Duodenal mucosa (tissue), 2 donors: Measurements from ENCODE around the gene PLA2G4C.

Experiments used
- H3K27ac ChIP-seq: one replicate; pipeline ENCODE4 v1.7.0; 2013; ENCODE audit warnings: low read depth, low read length
- H3K27me3 ChIP-seq, 2 donors: one replicate each; pipeline ENCODE4 v1.7.0; 2013; ENCODE audit warnings: low read length in 2 of 2, control low read depth in 1 of 2; ENCODE audit not compliant: insufficient read depth in 2 of 2, control insufficient read depth in 1 of 2
- H3K36me3 ChIP-seq, 2 donors: one replicate each; pipeline ENCODE4 v1.7.0; 2013; ENCODE audit warnings: low read length in 2 of 2, control low read depth in 1 of 2; ENCODE audit not compliant: insufficient read depth in 2 of 2, control insufficient read depth in 1 of 2
- H3K4me1 ChIP-seq, 2 donors: one replicate each; pipeline ENCODE4 v1.7.0; 2013; ENCODE audit warnings: low read length in 2 of 2, control low read depth in 1 of 2; ENCODE audit not compliant: insufficient read depth in 2 of 2, control insufficient read depth in 1 of 2
- H3K4me3 ChIP-seq, 2 donors: one replicate each; pipeline ENCODE4 v1.7.0; 2013; ENCODE audit warnings: low read length in 2 of 2, low read depth in 1 of 2
- H3K9ac ChIP-seq, 2 donors: one replicate each; pipeline ENCODE4 v1.7.0; 2013; ENCODE audit warnings: low read length in 2 of 2, low read depth in 1 of 2
- H3K9me3 ChIP-seq, 2 donors: one replicate each; pipeline ENCODE4 v1.7.0; 2013; ENCODE audit warnings: low read length in 2 of 2, control low read depth in 1 of 2; ENCODE audit not compliant: control insufficient read depth in 1 of 2

Gene PLA2G4C

GRCh38 chr19:48060381-48060780 lies 50.2 kb downstream of the PLA2G4C start:
- H3K9me3 ChIP-seq, result no peaks in the 10 kb centered on the region
- H3K4me1 ChIP-seq, result no peaks in the 10 kb centered on the region
- H3K36me3 ChIP-seq, result no peaks in the 10 kb centered on the region
- H3K27me3 ChIP-seq, result no peaks in the 10 kb centered on the region
- H3K9ac ChIP-seq, result no peak overlapping the region
- H3K4me3 ChIP-seq, result no peak overlapping the region
- H3K27ac ChIP-seq, result no peak overlapping the region

DNA sequence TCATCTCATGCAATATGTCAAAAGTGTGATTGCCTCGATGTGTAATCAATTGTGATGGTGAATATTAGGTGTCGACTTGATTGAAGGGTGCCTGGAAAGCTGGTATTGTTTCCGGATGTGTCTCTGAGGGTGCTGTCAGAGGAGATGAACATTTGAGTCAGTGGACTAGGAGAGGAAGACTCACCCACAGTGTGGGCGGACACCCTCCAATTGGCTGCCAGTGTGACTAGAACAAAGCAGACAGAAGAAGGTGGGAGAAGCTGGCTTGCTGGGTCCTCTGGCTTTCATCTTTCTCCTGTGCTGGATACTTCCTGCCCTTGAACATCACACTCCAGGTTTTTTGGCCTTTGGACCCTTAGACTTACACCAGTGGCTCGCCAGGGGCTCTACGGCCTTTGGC lies 51.3 kb downstream of the PLA2G4C start:
- Histone ChIP-seq H3K27me3 (no peaks in the 10 kb centered on the region), H3K36me3 (no peaks in the 10 kb centered on the region), H3K9me3 (no peaks in the 10 kb centered on the region), H3K9ac (no peak overlapping the region), H3K4me1 (no peaks in the 10 kb centered on the region), H3K27ac (no peak overlapping the region), H3K4me3 (no peak overlapping the region)

- H3K4me3 ChIP-seq, result no peak overlapping the region
- no peak overlapping the region for H3K9ac ChIP-seq
- H3K27me3 ChIP-seq, result no peaks in the 10 kb centered on the region
- H3K27ac ChIP-seq, result no peak overlapping the region
- H3K36me3 ChIP-seq, result no peaks in the 10 kb centered on the region
- H3K9me3 ChIP-seq, result no peaks in the 10 kb centered on the region
- no peaks in the 10 kb centered on the region for H3K4me1 ChIP-seq
Measured at GRCh38 chr19:48053856-48054255, 56.8 kb downstream of the PLA2G4C start.

- Histone ChIP-seq H3K9me3 (no peaks in the 10 kb centered on the region), H3K4me1 (no peaks in the 10 kb centered on the region), H3K27me3 (no peaks in the 10 kb centered on the region), H3K9ac (no peak overlapping the region), H3K27ac (no peak overlapping the region), H3K4me3 (no peak overlapping the region), H3K36me3 (no peaks in the 10 kb centered on the region)
Measured at GRCh38 chr19:48053076-48053475, 57.5 kb downstream of the PLA2G4C start.

DNA sequence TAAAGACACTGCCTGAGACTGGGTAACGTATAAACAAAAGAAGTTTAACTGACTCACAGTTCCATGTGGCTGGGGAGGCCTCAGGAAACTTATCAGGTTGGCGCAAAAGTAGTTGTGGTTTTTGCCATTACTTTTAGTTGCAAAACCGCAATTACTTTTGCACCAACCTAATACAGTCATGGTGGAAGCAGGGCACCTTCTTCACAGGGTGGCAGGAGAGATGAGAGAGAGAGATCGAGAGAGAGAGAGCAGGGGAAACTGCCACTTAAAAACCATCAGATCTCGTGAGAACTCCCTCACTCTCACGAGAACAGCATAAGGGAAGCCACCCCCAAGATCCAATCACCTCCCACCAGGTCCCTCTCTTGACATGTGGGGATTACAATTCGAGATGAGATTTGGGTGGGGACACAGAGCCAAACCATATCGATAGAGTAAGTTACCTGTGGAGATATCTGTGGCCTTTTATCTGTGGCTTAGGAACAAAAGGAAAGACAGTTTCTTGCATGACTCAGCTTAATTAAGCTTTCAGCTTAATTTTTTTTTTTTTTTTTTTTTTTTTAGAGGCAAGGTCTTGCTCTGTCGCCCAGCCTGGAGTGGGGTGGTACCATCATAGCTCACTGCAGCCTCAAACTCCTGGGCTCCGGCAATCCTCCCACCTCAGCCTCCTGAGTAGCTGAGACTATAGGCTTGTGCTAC lies 59.1 kb downstream of the PLA2G4C start:
- Histone ChIP-seq H3K27ac (no peak overlapping the region), H3K36me3 (no peaks in the 10 kb centered on the region), H3K27me3 (no peaks in the 10 kb centered on the region), H3K4me1 (no peaks in the 10 kb centered on the region), H3K9me3 (no peaks in the 10 kb centered on the region), H3K9ac (no peak overlapping the region), H3K4me3 (no peak overlapping the region)

- Histone ChIP-seq H3K27me3 (no peaks in the 10 kb centered on the region), H3K9ac (no peak overlapping the region), H3K27ac (no peak overlapping the region), H3K4me1 (no peaks in the 10 kb centered on the region), H3K36me3 (no peaks in the 10 kb centered on the region), H3K4me3 (no peak overlapping the region), H3K9me3 (no peaks in the 10 kb centered on the region)
Measured at GRCh38 chr19:48044561-48044960, 66.1 kb downstream of the PLA2G4C start.

DNA sequence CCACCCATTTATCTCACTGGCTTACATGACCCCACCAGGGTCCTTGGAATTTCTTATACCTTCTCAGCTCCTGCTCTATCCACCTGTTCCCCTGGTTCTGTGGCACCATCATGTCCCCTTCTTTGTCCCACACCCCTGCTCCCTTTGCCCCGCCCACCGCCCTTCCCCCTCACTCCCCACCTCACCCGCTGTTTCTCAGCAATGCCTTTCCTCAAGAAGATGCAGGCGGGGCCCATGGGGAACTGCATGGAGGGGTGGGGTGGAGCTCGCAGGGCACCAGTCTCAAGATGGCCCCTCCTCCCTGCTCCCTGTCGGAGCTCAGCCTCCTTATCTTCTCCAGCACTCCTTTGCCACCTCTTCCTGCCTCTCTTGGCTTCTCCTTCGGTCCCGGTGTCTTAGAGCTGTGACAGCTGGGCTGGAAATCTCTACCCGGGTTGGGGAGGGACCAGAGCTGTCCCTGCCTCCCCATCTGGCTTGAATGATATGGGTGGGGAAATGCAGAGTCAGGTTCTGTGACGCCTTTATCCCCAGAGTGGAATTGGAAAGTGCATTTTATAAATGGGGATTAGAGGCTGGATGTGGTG lies 66.8 kb downstream of the PLA2G4C start, which contains the start of gene CABP5:
TSS of gene CABP5 (minus strand) at position 405 of the 584 bp plus-strand sequence. CDS start at position 248, 157 bp downstream.
- Histone ChIP-seq H3K27ac (no peak within 1 kb of the TSS), H3K4me3 (no peak within 1 kb of the TSS), H3K27me3 (no peaks in the 10 kb centered on the region), H3K9me3 (no peaks in the 10 kb centered on the region), H3K4me1 (no peaks in the 10 kb centered on the region), H3K9ac (no peak within 1 kb of the TSS), H3K36me3 (no peaks in the 10 kb centered on the region)

- Histone ChIP-seq H3K9me3 (peaks cover 0 to under 1% of the 10 kb centered on the region in 2 donors), H3K27me3 (no peaks in the 10 kb centered on the region), H3K27ac (no peak overlapping the region), H3K4me1 (no peaks in the 10 kb centered on the region), H3K36me3 (no peaks in the 10 kb centered on the region), H3K4me3 (no peak overlapping the region), H3K9ac (no peak overlapping the region)
Measured at GRCh38 chr19:48041877-48042580, 68.6 kb downstream of the PLA2G4C start.

DNA sequence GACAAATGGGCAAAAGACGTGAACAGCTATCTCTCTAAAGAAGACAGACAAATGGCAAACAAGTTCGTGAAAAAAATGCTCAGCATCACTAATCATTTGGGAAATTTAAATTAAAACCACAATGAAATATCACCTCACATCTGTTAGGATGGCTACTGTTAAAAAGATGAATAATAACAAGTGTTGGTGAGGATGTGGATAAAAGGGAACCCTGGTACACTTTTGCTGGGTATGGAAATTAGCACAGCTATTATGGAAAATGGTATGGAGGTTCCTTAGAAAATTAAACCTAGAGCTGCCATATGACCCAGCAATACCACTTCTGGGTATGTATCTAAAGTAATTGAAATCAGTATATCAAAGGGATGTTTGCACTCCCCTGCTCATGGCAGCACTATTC lies 73.9 kb downstream of the PLA2G4C start:
- no peak overlapping the region for H3K4me3 ChIP-seq

GRCh38 chr19:48033604-48034003 lies 77.0 kb downstream of the PLA2G4C start:
- no peak overlapping the region for H3K27ac ChIP-seq
- H3K4me1 ChIP-seq, result no peaks in the 10 kb centered on the region
- H3K27me3 ChIP-seq, result peaks cover 0 to 3% of the 10 kb centered on the region in 2 donors
- H3K4me3 ChIP-seq, result no peak overlapping the region
- no peaks in the 10 kb centered on the region for H3K36me3 ChIP-seq
- H3K9ac ChIP-seq, result no peak overlapping the region
- peaks cover 0 to 7% of the 10 kb centered on the region in 2 donors for H3K9me3 ChIP-seq

More for the DNA sequence above, 73.9 kb downstream of the PLA2G4C start:
- H3K36me3 ChIP-seq, result no peaks in the 10 kb centered on the region
- H3K4me1 ChIP-seq, result no peaks in the 10 kb centered on the region
- no peak overlapping the region for H3K9ac ChIP-seq
- no peak overlapping the region for H3K27ac ChIP-seq
- H3K9me3 ChIP-seq, result peaks cover 0 to 7% of the 10 kb centered on the region in 2 donors
- no peaks in the 10 kb centered on the region for H3K27me3 ChIP-seq
